HG03342 (cell line): ENCODE results near the gene SLC49A3.
"Not testable (repeated sequence)": the region's sequence is repeated elsewhere in the genome, so short reads cannot be mapped to it uniquely, and the experiment has no call there.

Source experiments
- ATAC-seq: cut with Tn5 transposase; IDR thresholded peaks from one replicate; pipeline ENCODE4 v1.9.1; 2021; ENCODE audit warnings: mild to moderate bottlenecking, moderate library complexity; ENCODE audit not compliant: unreplicated experiment

The SLC49A3 gene

DNA sequence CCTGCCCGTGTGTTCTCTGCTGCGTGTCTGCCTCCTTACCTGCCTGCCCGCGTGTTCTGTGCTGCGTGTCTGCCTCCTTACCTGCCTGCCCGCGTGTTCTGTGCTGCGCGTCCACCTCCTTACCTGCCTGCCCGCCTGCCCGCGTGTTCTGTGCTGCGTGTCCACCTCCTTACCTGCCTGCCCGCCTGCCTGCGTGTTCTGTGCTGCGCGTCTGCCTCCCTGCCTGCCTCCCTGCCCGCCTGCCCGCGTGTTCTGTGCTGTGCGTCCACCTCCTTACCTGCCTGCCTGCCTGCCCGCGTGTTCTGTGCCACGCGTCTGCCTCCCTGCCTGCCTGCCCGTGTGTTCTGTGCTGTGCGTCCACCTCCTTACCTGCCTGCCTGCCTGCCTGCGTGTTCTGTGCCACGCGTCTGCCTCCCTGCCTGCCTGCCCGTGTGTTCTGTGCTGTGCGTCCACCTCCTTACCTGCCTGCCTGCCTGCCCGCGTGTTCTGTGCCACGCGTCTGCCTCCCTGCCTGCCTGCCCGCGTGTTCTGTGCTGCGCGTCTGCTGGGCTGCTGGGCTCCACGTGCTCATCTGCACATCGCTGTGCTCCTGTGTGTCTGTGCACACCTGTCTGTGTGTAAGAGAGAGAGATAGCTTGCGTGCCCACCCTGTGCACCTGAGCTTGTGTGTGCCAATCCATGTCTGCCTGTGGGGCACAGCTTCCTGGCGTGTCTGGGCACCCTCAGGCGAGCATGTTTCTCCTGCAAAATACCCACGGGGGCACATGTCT, 53.7 kb downstream of the SLC49A3 start:
- not testable (repeated sequence) for ATAC-seq

DNA sequence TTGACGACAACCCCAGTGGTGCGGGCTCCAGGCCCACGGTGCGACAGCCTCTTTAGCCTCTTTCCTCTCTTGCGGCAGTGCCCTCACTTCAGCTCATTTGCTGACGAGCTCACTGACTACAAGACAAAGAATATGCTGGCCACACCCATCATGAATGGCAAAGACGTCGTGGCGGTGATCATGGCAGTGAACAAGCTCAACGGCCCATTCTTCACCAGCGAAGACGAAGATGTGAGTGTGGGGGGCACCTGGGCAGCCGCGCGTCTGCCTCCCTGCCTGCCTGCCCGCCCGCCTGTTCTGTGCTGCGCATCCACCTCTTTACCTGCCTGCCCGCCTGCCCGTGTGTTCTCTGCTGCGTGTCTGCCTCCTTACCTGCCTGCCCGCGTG, 54.4 kb downstream of the SLC49A3 start:
- ATAC-seq, result no peak

GRCh38 chr4:633976-634598, 54.9 kb downstream of the SLC49A3 start:
- no peak for ATAC-seq

DNA sequence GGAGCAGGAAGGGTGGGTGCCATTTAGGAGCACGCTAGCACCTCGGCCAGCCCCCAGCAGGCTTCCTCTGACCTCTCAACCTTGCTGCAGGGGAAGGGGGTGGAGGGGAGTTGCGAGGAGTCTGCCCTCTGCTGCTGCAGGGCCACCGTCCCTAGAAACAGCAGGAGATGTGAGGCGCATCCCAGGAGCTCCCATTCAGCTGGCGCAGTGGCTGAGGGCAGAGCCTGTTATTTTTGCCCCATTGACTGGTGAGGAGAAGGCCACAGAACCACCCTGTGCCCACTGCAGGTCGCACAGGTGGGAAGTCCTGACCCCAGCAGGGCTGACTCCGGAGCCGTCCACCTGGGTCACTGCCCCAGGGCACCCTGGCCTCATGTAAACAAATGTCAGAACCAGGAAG, 55.5 kb downstream of the SLC49A3 start:
- no peak for ATAC-seq

GRCh38 chr4:632926-633325, 56.0 kb downstream of the SLC49A3 start:
- ATAC-seq, result no peak

DNA sequence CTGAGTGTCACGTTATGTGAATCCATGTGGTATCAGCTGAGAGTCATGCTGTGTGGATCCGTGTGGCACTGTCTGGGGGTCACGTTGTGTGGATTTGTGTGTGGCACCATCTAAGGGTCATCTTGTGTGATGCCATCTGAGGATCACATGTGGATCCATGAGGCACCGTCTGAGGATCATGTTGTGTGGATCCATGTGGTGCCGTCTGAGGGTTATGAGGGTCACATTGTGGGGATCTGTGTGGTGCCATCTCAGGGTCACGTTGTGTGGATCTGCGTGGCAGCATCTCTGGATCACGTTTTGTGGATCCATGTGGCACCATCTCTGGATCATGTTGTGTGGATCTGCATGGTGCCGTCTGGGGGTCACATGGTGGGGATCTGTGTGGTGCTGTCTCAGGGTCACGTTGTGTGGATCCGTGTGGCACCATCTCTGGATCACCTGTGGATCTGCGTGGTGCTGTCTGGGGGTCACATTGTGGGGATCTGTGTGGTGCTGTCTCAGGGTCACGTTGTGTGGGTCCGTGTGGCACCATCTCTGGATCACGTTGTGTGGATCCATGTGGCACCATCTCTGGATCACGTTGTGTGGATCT, 56.7 kb downstream of the SLC49A3 start:
- ATAC-seq, result no peak
